ENCODE results near the gene CTBP1. TPM values are rescaled to one million over a fixed set of nuclear protein-coding genes. Genes with fewer than 3 reads are reported as not detected.

The CTBP1 gene
- total and polyA plus RNA-seq, 9 of the 15 experiments (the other 6 are each of a cell fraction or from before 2014, with no cell fraction given) = 14.5 to 162 (median 68.2) TPM

DNA sequence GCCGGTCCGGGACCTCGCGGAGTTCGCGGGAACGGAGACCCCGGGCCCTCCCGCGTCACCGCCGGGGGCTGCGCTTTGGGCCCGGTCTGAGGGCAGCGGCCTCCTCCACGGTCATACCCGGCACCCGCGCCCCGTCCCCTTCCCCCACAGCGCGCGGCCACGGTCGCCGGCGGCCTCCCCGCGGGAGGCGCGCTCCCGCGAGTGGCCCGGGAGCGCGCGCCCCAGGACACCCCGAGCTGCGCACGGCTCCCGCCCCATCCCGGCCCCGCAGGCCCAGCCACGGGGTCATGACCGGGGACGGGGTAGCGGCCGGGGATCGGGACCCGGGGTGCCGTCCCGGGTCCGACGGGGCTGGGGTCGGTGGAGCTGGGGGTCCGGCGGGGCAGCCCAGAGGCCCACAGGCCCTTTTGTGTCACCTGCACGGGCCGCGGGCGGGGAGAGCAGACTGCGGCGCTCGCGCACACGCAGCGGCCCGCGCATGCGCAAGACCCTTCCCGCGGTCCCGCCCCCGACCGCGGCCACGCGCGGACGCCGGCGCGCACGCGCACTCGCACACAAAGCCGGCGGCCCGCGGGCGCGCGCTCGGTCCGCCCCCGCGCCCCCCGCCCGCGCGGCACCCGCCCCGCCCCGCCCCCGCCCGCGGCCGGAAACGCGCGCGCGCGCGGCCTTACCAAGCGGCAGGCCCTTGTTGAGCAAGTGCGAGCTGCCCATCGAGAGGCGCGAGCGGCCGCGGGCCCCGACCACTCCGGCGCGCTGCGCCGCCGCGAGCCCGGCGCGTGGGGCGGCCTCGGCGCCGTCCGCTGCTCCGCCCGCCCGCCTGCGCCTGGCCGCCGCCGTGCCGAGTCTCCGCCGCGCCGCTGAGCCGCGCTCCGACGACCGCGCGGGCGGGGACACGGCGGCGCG is at the start of gene CTBP1 (continued):
- TF ChIP-seq ZNF274 (IDR thresholded peaks at IDR 0.05; ENCODE audit: borderline replicate concordance, low read depth, low read length) = no peak
- TF ChIP-seq CHCHD3 (CRISPR knock-in tag; IDR thresholded peaks at IDR 0.05) = no peak
- TF ChIP-seq STAT6 (CRISPR knock-in tag; IDR thresholded peaks at IDR 0.05) = no peak
- no peak for TF ChIP-seq TEAD1 (CRISPR knock-in tag; IDR thresholded peaks at IDR 0.05)
- 0 out of 2 replicates have a peak, but pooled peaks have one; percentile 34 for TF ChIP-seq HOMEZ (CRISPR knock-in tag; IDR thresholded peaks at IDR 0.05)
- TF ChIP-seq MBD1 (CRISPR knock-in tag; IDR thresholded peaks at IDR 0.05) = no peak
- no peak for TF ChIP-seq GTF2F1 (IDR thresholded peaks at IDR 0.05; ENCODE audit: low read depth, low read length)
- no peak for TF ChIP-seq ZBTB34 (CRISPR knock-in tag; IDR thresholded peaks at IDR 0.05)
- no peak for TF ChIP-seq CC2D1A (IDR thresholded peaks at IDR 0.05)
- TF ChIP-seq MYNN (IDR thresholded peaks at IDR 0.05) = no peak
- no peak for TF ChIP-seq MYNN (CRISPR knock-in tag; IDR thresholded peaks at IDR 0.05)
- no peak for TF ChIP-seq ZNF23 (CRISPR knock-in tag; IDR thresholded peaks at IDR 0.05)
- TF ChIP-seq CHD1 (IDR thresholded peaks at IDR 0.05; ENCODE audit: low read length) = no peak
- TF ChIP-seq BMI1 (IDR thresholded peaks at IDR 0.05; ENCODE audit: low read length) = no peak
- TF ChIP-seq FOXJ3 (CRISPR knock-in tag; IDR thresholded peaks at IDR 0.05) = no peak
- TF ChIP-seq ATF3 (IDR thresholded peaks at IDR 0.05) = no peak
- TF ChIP-seq ATF3 (CRISPR knock-in tag; conservative IDR thresholded peaks at IDR 0.05) = no peak
- TF ChIP-seq, protein P1, sequence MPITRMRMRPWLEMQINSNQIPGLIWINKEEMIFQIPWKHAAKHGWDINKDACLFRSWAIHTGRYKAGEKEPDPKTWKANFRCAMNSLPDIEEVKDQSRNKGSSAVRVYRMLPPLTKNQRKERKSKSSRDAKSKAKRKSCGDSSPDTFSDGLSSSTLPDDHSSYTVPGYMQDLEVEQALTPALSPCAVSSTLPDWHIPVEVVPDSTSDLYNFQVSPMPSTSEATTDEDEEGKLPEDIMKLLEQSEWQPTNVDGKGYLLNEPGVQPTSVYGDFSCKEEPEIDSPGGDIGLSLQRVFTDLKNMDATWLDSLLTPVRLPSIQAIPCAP (CRISPR knock-in tag; IDR thresholded peaks at IDR 0.05; ENCODE audit: borderline replicate concordance) = no peak

All from K562 (cell line).